ENCODE results near the gene MAN2A2.

The MAN2A2 gene

DNA sequence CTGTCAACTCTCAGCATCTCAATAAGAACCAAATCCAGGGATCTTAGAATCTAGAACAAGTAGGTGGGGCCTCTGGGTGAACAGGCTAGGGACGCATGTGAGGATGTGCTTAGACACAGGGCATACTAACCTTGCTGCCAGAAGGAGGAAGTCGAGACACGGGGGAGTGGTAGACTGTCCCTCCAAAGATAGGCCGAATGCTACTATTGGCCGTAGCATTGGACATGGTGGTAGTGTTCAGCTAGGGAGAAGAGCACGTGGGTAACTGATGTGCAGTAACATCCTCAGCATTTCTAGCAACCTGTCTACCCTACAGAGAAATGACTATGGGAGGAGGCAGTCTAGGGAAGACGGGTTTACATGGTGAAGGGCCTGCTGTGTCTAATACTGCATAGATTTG is 67.2 kb downstream of the MAN2A2 start:
- no peak for DNase-seq

- no peak for DNase-seq
Observed at GRCh38 chr15:90972133-90972532, 69.0 kb downstream of the MAN2A2 start.
